GM18498 (cell line): Measurements from ENCODE around the gene OSER1.
"Not testable (repeated sequence)": the region's sequence is repeated elsewhere in the genome, so short reads cannot be mapped to it uniquely, and the experiment has no call there.

Experiments
- ATAC-seq: cut with Tn5 transposase; IDR thresholded peaks from one replicate; pipeline ENCODE4 v1.9.1; 2021; ENCODE audit warnings: mild to moderate bottlenecking, moderate library complexity; ENCODE audit not compliant: unreplicated experiment

Gene OSER1

GRCh38 chr20:44210406-44211176 lies at the start of gene OSER1:
TSS of gene OSER1 (minus strand) at chr20:44210771. CDS start at chr20:44206957, 3,814 bp downstream.
- ATAC-seq: peak; percentile 84

DNA sequence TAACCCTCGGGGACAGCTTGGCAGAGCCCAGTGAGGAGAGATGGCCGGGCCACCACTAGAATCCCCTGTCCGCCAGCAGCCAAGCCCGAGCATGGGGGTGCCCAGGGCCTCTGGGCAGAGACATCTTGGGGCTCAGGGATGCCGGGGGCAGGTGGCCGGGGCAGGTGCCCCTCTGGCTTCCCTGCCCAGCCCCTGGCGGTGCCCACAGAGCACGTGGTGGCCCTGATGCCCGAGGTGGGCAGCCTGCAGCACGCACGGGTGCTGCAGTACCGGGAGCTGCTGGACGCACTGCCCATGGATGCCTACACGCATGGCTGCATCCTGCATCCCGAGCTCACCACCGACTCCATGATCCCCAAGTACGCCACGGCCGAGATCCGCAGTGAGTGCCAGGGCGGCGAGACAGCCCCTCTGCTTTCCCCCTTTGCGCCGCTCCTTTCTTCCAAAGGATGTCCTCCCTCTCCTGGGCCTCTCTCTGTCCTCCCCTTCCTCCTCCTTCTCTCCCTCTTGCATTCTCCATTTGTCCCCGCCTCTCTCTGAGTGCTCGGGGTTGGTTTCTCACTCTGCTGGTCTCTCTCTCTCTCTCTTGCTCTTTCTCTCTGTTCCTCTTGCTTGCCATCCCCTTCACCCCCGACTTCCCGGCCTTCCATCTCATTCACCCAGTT lies 47.8 kb upstream of the OSER1 start:
- no peak for ATAC-seq

GRCh38 chr20:44256961-44257360 lies 46.4 kb upstream of the OSER1 start:
- ATAC-seq: no peak

DNA sequence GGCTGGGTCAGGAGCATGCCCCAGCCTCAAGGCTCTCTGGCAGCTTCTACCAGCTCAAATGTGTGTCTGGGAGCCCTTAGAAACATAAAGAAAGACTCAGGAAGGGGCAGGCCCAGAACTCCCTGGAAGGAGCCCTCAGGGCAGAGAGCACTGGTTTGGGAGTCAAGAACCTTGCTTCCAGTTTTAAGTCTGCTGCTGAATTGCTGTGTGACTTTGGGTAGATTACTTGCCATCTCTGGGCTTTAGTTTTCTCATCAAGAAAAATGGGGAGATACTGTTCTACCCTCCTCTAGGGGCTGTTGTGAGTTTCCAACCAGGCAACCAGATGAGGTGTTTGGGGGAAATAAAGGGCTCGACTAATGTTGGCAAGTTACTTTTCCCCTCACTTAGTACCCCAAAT lies 45.4 kb upstream of the OSER1 start:
- no peak for ATAC-seq

DNA sequence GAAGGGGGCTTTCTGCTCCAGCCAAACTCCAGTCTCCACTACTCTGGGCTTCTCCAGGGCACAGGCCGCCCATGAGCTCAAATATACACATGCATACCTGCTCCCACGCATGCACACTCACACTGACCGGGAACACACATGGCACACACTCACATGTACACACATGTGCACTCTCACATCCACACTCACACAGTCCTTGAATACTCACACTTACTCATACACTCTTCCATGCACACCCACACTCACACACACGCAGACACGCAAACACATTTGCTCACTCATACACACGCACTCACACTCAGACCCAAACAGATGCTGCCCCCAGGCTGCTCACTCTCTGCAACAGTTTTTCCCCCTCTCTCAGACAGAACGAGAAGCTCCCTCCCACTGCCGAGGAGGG lies 43.5 kb upstream of the OSER1 start:
- no peak for ATAC-seq

GRCh38 chr20:44253528-44253927 lies 43.0 kb upstream of the OSER1 start:
- ATAC-seq: no peak

- no peak for ATAC-seq
Observed at GRCh38 chr20:44251284-44251683, 40.7 kb upstream of the OSER1 start.

- ATAC-seq: no peak
Observed at GRCh38 chr20:44248410-44248759, 37.8 kb upstream of the OSER1 start.

DNA sequence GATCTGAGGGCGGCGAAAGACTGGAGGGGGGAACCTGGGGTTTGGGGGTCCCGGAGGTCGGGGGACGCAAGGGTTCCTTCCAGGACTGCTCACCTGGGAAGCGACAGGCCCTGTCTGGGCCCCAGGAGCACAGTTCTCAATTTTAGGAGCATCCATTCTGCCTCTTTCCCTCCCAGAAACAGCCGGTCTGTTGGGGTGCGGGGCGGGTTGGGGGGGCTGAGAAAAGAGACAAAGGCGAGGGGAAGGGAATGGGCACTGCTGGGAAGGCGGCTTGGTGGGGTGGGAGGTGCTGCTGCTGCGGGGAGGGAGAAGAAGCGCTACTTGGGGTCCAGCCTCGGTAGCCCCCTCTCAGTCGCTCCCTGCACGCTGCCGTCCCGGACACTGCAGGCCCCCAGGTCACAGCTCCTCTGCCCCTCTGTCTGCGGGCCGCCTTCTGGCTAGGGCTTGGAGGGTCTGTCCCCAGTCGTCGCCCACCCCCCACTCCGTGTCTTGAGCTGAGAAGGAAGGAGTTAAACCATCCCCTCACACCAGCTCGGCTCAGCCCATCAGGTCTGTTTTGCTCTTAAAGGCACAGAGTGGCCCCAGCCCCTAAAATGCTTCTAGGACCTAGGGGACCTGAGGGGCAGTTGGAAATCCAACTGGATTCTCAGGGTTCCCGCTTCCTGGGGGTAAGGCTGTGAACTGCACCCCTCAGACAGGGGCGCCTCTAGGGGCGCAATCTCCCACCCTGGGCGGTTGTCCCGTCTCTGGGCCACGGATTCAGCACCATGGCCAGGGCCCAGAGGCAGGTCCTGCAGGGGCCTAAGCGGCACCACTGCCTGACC lies 37.2 kb upstream of the OSER1 start:
- ATAC-seq: no peak

GRCh38 chr20:44247131-44247571 lies 36.6 kb upstream of the OSER1 start, which contains the start of gene GDAP1L1:
TSS of gene GDAP1L1 (plus strand) at chr20:44247308. CDS start at chr20:44247335, 27 bp downstream.
- ATAC-seq: no peak

GRCh38 chr20:44245977-44246376 lies 35.4 kb upstream of the OSER1 start:
- ATAC-seq: no peak

DNA sequence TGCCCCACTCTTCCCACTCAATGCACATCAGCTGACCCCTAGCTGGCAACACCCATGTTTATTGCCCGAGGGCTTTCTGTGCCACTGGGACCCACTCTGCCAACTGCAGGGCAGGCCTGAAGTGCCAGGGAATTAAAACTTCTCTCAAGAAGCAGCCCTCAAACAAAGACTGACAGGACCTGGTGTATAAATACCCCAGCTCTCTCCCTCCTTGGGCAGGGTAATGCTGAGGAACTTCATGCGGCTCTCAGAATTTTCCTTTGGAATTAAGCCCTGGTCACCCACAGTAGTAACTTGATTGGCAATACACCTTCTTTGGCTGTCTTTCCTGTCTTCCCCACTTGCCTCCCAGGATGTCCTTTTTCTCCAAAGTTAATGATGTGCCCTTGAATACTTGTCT lies 31.2 kb upstream of the OSER1 start:
- ATAC-seq: no peak

DNA sequence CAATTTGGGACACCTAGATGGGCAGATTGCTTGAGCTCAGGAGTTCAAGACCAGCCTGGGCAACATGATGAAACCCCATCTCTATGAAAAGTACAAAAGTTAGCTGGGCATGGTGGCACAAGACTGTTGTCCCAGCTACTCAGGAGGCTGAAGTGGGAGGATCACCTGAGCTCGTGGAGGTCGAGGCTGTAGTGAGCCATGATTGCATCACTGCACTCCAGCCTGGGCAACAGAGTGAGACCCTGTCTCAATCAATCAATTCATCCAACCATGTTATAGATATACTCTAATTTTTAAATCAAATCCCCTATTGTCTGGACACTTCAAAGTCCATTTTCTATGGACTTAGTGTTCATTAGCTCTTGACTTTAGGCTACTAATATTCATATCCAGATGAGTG lies 26.3 kb upstream of the OSER1 start:
- ATAC-seq: not testable (repeated sequence)

DNA sequence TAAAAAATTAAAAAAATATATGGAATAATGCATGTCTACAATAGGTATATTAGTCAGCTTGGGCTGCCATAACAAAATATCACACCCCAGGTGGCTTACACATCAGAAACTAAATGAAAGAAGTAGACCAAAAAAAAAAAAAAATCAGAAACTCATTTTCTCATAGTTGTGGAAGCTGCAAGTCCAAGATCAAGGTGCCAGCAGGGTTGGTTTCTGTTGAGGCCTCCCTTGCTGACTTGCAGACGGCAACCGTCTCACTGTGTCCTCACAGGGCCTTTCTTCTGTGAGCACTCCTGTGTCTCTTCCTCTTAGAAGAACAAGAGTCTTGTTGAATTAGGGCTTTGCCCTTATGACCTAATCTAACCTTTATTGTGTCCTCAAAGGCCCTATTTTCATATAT lies 25.1 kb upstream of the OSER1 start:
- ATAC-seq: no peak

- no peak for ATAC-seq
Observed at GRCh38 chr20:44234566-44235317, 24.2 kb upstream of the OSER1 start.

- ATAC-seq: no peak
Observed at GRCh38 chr20:44233436-44234016, 23.0 kb upstream of the OSER1 start.

DNA sequence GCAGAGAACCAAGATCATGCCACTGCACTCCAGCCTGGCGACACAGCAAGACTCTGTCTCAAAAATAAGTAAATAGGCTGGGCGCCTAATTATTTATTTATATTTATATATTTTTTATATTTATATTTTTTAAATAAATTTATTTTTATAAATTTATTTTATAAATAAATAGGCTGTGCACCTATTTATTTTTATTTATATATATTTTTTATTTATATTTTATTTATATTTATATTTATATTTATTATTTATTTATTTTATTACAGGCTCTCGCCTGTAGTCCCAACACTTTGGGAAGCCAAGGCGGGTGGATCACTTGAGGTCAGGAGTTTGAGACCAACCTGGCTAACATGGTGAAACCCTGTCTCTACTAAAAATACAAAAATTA lies 21.9 kb upstream of the OSER1 start:
- not testable (repeated sequence) for ATAC-seq

GRCh38 chr20:44231713-44232468 lies 21.3 kb upstream of the OSER1 start:
- ATAC-seq: no peak

GRCh38 chr20:44231193-44231592 lies 20.6 kb upstream of the OSER1 start:
- no peak for ATAC-seq
